ENCODE data around the gene JAK1.

DNA sequence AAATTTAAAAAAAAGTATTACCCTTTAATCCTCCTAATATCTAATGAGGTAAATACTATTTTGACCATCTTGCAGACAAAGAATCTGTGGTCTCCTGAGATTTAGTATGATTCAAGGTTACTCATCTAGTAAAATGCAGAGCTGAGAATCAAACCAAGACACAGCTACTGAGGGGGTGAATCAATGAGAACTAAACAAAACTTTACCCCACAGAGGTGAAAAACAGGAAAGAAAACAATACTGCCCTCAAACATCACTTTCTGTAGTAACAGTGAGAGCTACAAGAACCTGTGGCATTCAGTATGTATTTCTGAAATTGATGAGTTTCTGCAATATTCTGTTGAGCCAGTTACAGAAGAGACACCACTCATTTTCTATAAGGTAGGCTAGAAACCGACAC is 85.1 kb downstream of the JAK1 start:
- TF ChIP-seq EP300 (conservative IDR thresholded peaks at IDR 0.05; ENCODE audit: poor library complexity, severe bottlenecking) (no peak), POLR2AphosphoS5 (IDR thresholded peaks at IDR 0.05) (no peak), SMC3 (conservative IDR thresholded peaks at IDR 0.05; ENCODE audit: poor library complexity) (no peak)
- TF ChIP-seq, protein P1, sequence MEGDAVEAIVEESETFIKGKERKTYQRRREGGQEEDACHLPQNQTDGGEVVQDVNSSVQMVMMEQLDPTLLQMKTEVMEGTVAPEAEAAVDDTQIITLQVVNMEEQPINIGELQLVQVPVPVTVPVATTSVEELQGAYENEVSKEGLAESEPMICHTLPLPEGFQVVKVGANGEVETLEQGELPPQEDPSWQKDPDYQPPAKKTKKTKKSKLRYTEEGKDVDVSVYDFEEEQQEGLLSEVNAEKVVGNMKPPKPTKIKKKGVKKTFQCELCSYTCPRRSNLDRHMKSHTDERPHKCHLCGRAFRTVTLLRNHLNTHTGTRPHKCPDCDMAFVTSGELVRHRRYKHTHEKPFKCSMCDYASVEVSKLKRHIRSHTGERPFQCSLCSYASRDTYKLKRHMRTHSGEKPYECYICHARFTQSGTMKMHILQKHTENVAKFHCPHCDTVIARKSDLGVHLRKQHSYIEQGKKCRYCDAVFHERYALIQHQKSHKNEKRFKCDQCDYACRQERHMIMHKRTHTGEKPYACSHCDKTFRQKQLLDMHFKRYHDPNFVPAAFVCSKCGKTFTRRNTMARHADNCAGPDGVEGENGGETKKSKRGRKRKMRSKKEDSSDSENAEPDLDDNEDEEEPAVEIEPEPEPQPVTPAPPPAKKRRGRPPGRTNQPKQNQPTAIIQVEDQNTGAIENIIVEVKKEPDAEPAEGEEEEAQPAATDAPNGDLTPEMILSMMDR (IDR thresholded peaks at IDR 0.05; ENCODE audit: poor library complexity, severe bottlenecking): no peak
